Measurements from ENCODE around the gene GGA3. TPM values are rescaled to one million over a fixed set of nuclear protein-coding genes. Genes with fewer than 3 reads are reported as not detected.
A peak's percentile ranks its signal among the peaks of the same experiment; 100 is the strongest.
"Not testable (repeated sequence)": the region's sequence is repeated elsewhere in the genome, so short reads cannot be mapped to it uniquely, and the experiment has no call there.

GGA3 gene
- total RNA-seq, 1 donor from 2014 or later: 84.6 TPM

DNA sequence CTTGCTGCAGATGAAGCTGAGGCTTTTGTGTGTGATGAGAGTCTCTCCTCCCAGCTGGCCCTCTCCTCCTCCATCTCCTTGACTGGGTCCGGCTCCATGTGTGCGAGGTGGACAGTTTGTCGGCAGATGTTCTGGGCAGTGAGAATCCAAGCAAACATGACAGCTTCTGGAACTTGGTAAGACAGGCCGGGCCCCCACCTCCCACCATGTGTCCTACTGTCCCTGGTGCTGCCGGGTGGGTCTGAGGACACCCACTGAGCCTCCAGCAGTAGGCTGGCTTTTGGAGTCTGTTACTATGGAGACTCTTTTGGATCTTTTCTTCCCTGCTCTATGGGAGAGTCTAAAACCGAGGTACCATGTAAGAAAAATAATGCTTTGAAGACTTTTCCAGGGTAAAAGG is 43.3 kb downstream of the GGA3 start:
- TF ChIP-seq CTCF (IDR thresholded peaks at IDR 0.05): no peak
- no peak for DNase-seq (ENCODE audit: low spot score in 2 of 2)
- H3K9me3 ChIP-seq: no peaks in the 10 kb centered on the region
- peaks cover 65 to 79% of the 10 kb centered on the region in 2 donors for H3K36me3 ChIP-seq
- no peaks in the 10 kb centered on the region for H3K27me3 ChIP-seq
- intact Hi-C loops (cut with DNase I): no loop called here
- H3K4me1 ChIP-seq: no peaks in the 10 kb centered on the region
- no peak overlapping the region for H3K27ac ChIP-seq
- no peak overlapping the region for H3K4me3 ChIP-seq

DNA sequence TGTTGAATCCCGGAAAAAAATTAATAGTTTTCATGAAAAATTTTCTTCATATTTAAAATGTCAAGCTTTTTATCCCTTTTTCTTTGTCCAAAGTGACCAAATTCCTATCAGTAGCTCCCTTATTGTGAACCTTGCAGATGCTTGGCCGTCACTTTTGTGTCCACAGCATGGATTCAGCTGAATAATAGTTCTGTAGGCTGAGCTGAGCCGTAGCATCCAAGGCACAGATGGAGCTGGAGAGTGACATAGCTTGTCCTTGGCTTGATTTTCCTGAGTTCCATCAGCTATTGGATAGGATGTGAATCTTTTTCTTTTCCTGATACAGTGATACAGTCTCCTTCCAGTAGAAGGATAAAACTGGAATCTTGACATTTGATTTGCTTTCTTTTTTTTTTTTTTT is 52.3 kb downstream of the GGA3 start:
- intact Hi-C loops (cut with DNase I): loop anchor here (5.0 kb wide), 1 partner anchor 53 kb away; the partner anchor contains the start of genes GGA3 and MRPS7
- Histone ChIP-seq H3K4me1 (peaks cover 0 to 7% of the 10 kb centered on the region in 2 donors), H3K27ac (no peak overlapping the region), H3K27me3 (no peaks in the 10 kb centered on the region), H3K9me3 (no peaks in the 10 kb centered on the region), H3K4me3 (no peak overlapping the region), H3K36me3 (peaks cover 45 to 47% of the 10 kb centered on the region in 2 donors)
- no peak for DNase-seq (ENCODE audit: low spot score in 2 of 2)
- TF ChIP-seq CTCF (IDR thresholded peaks at IDR 0.05): no peak

- Histone ChIP-seq H3K4me1 (peaks cover 0 to 7% of the 10 kb centered on the region in 2 donors), H3K27me3 (no peaks in the 10 kb centered on the region), H3K36me3 (peaks cover 37 to 38% of the 10 kb centered on the region in 2 donors), H3K4me3 (no peak overlapping the region), H3K9me3 (no peaks in the 10 kb centered on the region), H3K27ac (no peak overlapping the region)
- TF ChIP-seq CTCF (IDR thresholded peaks at IDR 0.05): no peak
- intact Hi-C loops (cut with DNase I): loop anchor here (5.0 kb wide), 1 partner anchor 54 kb away; the partner anchor contains the start of genes GGA3 and MRPS7
- no peak for DNase-seq (ENCODE audit: low spot score in 2 of 2)
Measured at GRCh38 chr17:75208161-75208560, 53.2 kb downstream of the GGA3 start.

DNA sequence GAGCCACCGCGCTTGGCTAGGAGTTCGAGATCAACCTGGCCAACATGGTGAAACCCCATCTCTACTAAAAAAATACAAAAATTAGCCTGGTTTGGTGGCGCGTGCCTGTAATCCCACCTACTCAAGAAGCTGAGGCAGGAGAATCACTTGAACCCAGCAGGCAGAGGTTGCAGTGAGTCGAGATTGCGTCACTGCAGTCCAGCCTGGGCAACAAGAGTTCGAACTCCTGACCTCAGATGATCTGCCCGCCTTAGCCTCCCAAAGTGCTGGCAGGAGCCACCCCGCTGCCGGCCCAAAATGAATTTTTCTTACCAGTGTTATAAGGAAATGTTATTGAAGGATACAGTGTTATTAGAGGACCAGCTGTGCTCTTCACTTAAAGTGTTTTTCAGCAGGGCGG is 53.6 kb downstream of the GGA3 start:
- H3K4me3 ChIP-seq: no peak overlapping the region
- peaks cover 0 to 7% of the 10 kb centered on the region in 2 donors for H3K4me1 ChIP-seq
- no peaks in the 10 kb centered on the region for H3K27me3 ChIP-seq
- no peaks in the 10 kb centered on the region for H3K9me3 ChIP-seq
- intact Hi-C loops (cut with DNase I): loop anchor here (5.0 kb wide), 1 partner anchor 55 kb away; the partner anchor contains the start of genes GGA3 and MRPS7
- peaks cover 33 to 34% of the 10 kb centered on the region in 2 donors for H3K36me3 ChIP-seq
- no peak for DNase-seq (ENCODE audit: low spot score in 2 of 2)
- TF ChIP-seq CTCF (IDR thresholded peaks at IDR 0.05): no peak
- H3K27ac ChIP-seq: no peak overlapping the region

GRCh38 chr17:75207050-75207407 is 54.4 kb downstream of the GGA3 start:
- H3K9me3 ChIP-seq; DNase-seq (ENCODE audit: low spot score in 2 of 2); H3K27ac ChIP-seq; H3K4me1 ChIP-seq; H3K27me3 ChIP-seq: not testable (repeated sequence)
- peak overlapping the region in 1 of 2 donors; percentile 98 for H3K4me3 ChIP-seq
- intact Hi-C loops (cut with DNase I): loop anchor here (5.0 kb wide), 1 partner anchor 55 kb away; the partner anchor contains the start of genes GGA3 and MRPS7
- H3K36me3 ChIP-seq: peaks cover 27% of the 10 kb centered on the region in 2 donors

DNA sequence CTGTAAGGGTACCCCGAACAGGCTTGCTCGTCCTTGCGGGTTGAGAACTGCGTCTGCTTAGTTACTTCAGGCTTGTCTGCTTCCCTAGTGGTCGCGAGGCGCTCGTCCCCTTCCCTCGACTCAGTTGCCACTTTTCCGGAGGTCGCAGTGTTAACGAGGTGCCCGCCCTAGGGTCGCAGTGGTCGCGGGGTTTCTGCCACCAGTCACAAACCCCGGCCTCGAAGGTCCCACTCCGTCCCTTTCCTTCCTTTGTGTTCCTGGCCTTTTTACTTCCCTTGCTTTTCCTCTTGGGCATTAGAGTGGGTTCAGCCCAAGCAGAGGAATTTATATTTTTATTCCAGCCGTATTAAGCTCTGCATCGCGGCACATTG is 55.6 kb downstream of the GGA3 start:
- DNase-seq (ENCODE audit: low spot score in 2 of 2): no peak
- Histone ChIP-seq H3K9me3 (no peaks in the 10 kb centered on the region), H3K4me3 (peak overlapping the region; percentile 81 to 98), H3K27ac (peak overlapping the region; percentile 84 to 91), H3K4me1 (peaks cover 0 to 7% of the 10 kb centered on the region in 2 donors), H3K36me3 (peaks cover 16 to 17% of the 10 kb centered on the region in 2 donors), H3K27me3 (no peaks in the 10 kb centered on the region)
- TF ChIP-seq CTCF (IDR thresholded peaks at IDR 0.05): no peak
- intact Hi-C loops (cut with DNase I): loop anchor here (1.0 to 5.0 kb wide), 3 partner anchors 23 to 158 kb away; partner anchors contain the start of genes GGA3, KCTD2, MRPS7 and SUMO2
